Left ventricle myocardium inferior (tissue), 1 donor: Measurements from ENCODE around the gene CIDEA. TPM values are rescaled to one million over a fixed set of nuclear protein-coding genes. Genes with fewer than 3 reads are reported as not detected.

ENCODE experiments used
- DNase-seq: peaks from one replicate; pipeline ENCODE4 v3.0.0-alpha.2; 2020
- H3K27ac ChIP-seq: fragments of 200-600 bp; replicated peaks from 2 replicates; pipeline ENCODE4 v1.8.0; 2021
- H3K27me3 ChIP-seq: fragments of 200-600 bp; 2 replicates; pipeline ENCODE4 v1.8.0; 2021; ENCODE audit warnings: low read depth
- H3K36me3 ChIP-seq: fragments of 200-600 bp; 2 replicates; pipeline ENCODE4 v1.8.0; 2021
- H3K4me1 ChIP-seq: fragments of 200-600 bp; 2 replicates; pipeline ENCODE4 v1.8.0; 2021
- H3K4me3 ChIP-seq: fragments of 200-600 bp; 2 replicates; pipeline ENCODE4 v1.8.0; 2021; ENCODE audit warnings: mild to moderate bottlenecking, moderate library complexity
- H3K9me3 ChIP-seq: fragments of 200-600 bp; replicated peaks from 2 replicates; pipeline ENCODE4 v1.8.0; 2021
- CTCF ChIP-seq: fragments of 200-600 bp; IDR thresholded peaks from 2 replicates; pipeline ENCODE4 v1.8.0; 2021; ENCODE audit warnings: antibody characterized with exemption, mild to moderate bottlenecking, borderline replicate concordance
- intact Hi-C: fragments of 100-400 bp; cut with micrococcal nuclease; formaldehyde crosslinking; loops from one replicate; pipeline ENCODE4 v1.11.0; 2022
- total RNA-seq: library from RNA; stranded (reverse); fragmentation: NEBNext Ultra II Directional; extraction: Animal tissue kit (Norgen Biotek cat#: 25700); gene quantifications from one replicate; pipeline ENCODE4 v1.2.1, GENCODE V29; 2021
- donor health status: DM: no; HTN: yes; CAD: no; lungs with severe emphysema.

The CIDEA gene
- total RNA-seq, 1 donor from 2014 or later = 0.33 TPM

GRCh38 chr18:12287131-12287681 is 33.0 kb downstream of the CIDEA start:
- H3K27ac ChIP-seq = peak overlapping the region; percentile 75
- H3K4me3 ChIP-seq = peak overlapping the region; percentile 65
- TF ChIP-seq CTCF = no peak
- intact Hi-C loops = no loop called here
- H3K9me3 ChIP-seq = no peaks in the 10 kb centered on the region
- DNase-seq = no peak
- no peaks in the 10 kb centered on the region for H3K36me3 ChIP-seq
- H3K27me3 ChIP-seq = peaks cover 12% of the 10 kb centered on the region
- peaks cover 29% of the 10 kb centered on the region for H3K4me1 ChIP-seq

GRCh38 chr18:12287684-12288402 is 33.7 kb downstream of the CIDEA start:
- Histone ChIP-seq H3K9me3 (no peaks in the 10 kb centered on the region), H3K4me1 (peaks cover 29% of the 10 kb centered on the region), H3K27ac (peak overlapping the region; percentile 75), H3K27me3 (peaks cover 12% of the 10 kb centered on the region), H3K36me3 (no peaks in the 10 kb centered on the region), H3K4me3 (peak overlapping the region; percentile 65)
- intact Hi-C loops = no loop called here
- TF ChIP-seq CTCF = no peak
- peak; percentile 82 for DNase-seq

DNA sequence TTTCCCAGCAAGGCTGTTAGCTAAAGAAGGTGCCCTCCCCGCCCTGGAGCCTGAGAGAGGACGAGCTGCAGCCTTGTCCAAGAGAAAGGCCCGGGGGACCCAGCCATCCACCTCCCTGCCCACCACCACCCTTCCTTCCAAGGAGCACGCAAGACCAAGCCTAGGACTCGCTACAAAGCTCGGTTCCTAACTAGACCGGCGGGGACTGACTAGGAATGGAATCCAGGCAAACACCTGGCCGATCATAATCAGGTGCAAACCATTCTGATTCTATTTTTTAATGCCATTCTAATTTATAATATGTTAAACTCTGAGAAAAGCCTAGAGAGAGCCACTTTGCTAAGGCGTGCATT is 34.2 kb downstream of the CIDEA start:
- Histone ChIP-seq H3K36me3 (no peaks in the 10 kb centered on the region), H3K27ac (peak overlapping the region; percentile 75), H3K4me1 (peaks cover 29% of the 10 kb centered on the region), H3K4me3 (peak overlapping the region; percentile 65), H3K27me3 (peaks cover 12% of the 10 kb centered on the region), H3K9me3 (no peaks in the 10 kb centered on the region)
- TF ChIP-seq CTCF = no peak
- intact Hi-C loops = no loop called here
- no peak for DNase-seq

DNA sequence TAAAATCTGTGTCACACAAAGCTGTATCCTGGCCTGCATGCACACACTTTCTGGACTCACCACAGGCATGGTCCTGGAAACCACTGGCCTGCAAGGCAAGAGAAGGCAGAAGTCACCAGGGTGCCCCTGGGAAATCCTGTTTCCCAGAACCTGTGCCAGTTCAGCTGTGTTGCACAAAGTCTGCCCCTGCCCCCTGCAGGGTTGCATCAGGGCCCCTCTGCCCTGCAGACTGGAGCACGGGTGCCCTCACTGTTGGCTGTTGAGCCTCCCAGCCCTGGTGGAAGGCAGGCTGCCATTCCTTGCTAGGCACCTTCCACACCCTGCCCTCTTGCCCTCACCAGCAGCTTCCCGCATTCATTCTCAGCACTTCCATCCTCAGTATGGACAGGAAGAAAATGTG is 35.9 kb downstream of the CIDEA start:
- Histone ChIP-seq H3K27me3 (peaks cover 12% of the 10 kb centered on the region), H3K9me3 (no peaks in the 10 kb centered on the region), H3K36me3 (no peaks in the 10 kb centered on the region), H3K27ac (no peak overlapping the region), H3K4me1 (peaks cover 24% of the 10 kb centered on the region), H3K4me3 (no peak overlapping the region)
- TF ChIP-seq CTCF = no peak
- DNase-seq = no peak
- intact Hi-C loops = no loop called here

GRCh38 chr18:12291161-12291560 is 37.0 kb downstream of the CIDEA start:
- Histone ChIP-seq H3K9me3 (no peaks in the 10 kb centered on the region), H3K4me3 (no peak overlapping the region), H3K4me1 (peaks cover 24% of the 10 kb centered on the region), H3K27ac (no peak overlapping the region), H3K36me3 (no peaks in the 10 kb centered on the region), H3K27me3 (peaks cover 12% of the 10 kb centered on the region)
- no peak for TF ChIP-seq CTCF
- intact Hi-C loops = no loop called here
- DNase-seq = no peak
